Activated T-cell treated with anti-CD3 and anti-CD28 coated beads, Interleukin-2, amount 50 U/mL, for 72 hours (primary cell): ENCODE results near the gene SP140L. TPM values are rescaled to one million over a fixed set of nuclear protein-coding genes. Genes with fewer than 3 reads are reported as not detected.

Experiments used
- ATAC-seq, 2 donors: fragments of 150-1000 bp; cut with Tn5 transposase; replicated peaks in 1 of 2; 2 replicates each; pipeline ENCODE4 v1.10.0; 2021; ENCODE audit warnings: moderate library complexity in 2 of 2, mild to moderate bottlenecking in 1 of 2
- DNase-seq, 2 donors: peaks; one replicate each; pipeline ENCODE4 v3.0.0; 2021 to 2022; ENCODE audit warnings: mixed read lengths in 1 of 2
- H3K27ac Mint-ChIP-seq: one replicate; pipeline ENCODE4 v1.8.0; 2022; ENCODE audit warnings: mild to moderate bottlenecking, moderate library complexity, mixed read lengths
- H3K27me3 Mint-ChIP-seq: one replicate; pipeline ENCODE4 v1.8.0; 2022; ENCODE audit warnings: low read depth, mixed read lengths
- H3K36me3 Mint-ChIP-seq, 2 donors: one replicate each; pipeline ENCODE4 v1.8.0; 2022; ENCODE audit warnings: mixed read lengths in 2 of 2, mild to moderate bottlenecking in 1 of 2; ENCODE audit not compliant: insufficient read depth in 2 of 2
- H3K4me1 Mint-ChIP-seq: one replicate; pipeline ENCODE4 v1.8.0; 2022; ENCODE audit warnings: low read depth, mixed read lengths
- H3K4me3 Mint-ChIP-seq, 2 donors: one replicate each; pipeline ENCODE4 v1.8.0; 2022; ENCODE audit warnings: mild to moderate bottlenecking in 2 of 2, mixed read lengths in 2 of 2, moderate library complexity in 2 of 2
- H3K9me3 Mint-ChIP-seq, 2 donors: one replicate each; pipeline ENCODE4 v1.8.0; 2022; ENCODE audit warnings: mixed read lengths in 2 of 2
- total RNA-seq, 2 donors: library from RNA; stranded (reverse); gene quantifications; one replicate each; pipeline ENCODE4 v1.2.3, GENCODE V29; 2022

Gene SP140L
- total RNA-seq, 2 donors from 2014 or later, result 59.9 to 63.0 TPM

- peaks cover 69% of the 10 kb centered on the region for H3K4me1 Mint-ChIP-seq
- no peak overlapping the region for H3K4me3 Mint-ChIP-seq
- no peaks in the 10 kb centered on the region for H3K27me3 Mint-ChIP-seq
- H3K27ac Mint-ChIP-seq, result no peak overlapping the region
- H3K9me3 Mint-ChIP-seq, result no peaks in the 10 kb centered on the region
- no peak for ATAC-seq
- no peak for DNase-seq
- peaks cover 33 to 36% of the 10 kb centered on the region in 2 donors for H3K36me3 Mint-ChIP-seq
Measured at GRCh38 chr2:230444832-230445231, 117.8 kb downstream of the SP140L start.

DNA sequence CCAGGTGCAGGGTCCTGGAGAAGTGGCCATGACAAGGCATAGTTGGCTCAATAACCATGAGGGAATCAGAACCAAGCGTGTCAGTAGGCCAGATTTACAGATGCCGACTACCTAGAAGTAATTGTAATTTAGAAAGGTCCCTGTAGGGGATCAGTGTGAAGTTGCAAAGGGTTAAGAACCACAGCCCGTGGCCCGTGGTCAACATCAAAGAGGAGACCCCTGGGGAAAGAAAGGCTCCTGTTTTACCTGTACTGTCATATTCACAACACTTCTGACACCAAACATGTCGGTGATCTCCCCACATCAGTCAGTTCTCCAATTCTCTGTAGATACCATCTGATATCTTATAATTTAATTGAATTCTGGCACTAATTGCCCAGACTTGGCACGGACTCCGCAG lies 120.0 kb downstream of the SP140L start:
- DNase-seq (peak; percentile 19 to 54), ATAC-seq (peak; percentile 26 to 42)
- peaks cover 49% of the 10 kb centered on the region for H3K4me1 Mint-ChIP-seq
- H3K9me3 Mint-ChIP-seq, result no peaks in the 10 kb centered on the region
- H3K27me3 Mint-ChIP-seq, result no peaks in the 10 kb centered on the region
- peaks cover 33 to 46% of the 10 kb centered on the region in 2 donors for H3K36me3 Mint-ChIP-seq
- peak overlapping the region; percentile 92 for H3K27ac Mint-ChIP-seq
- H3K4me3 Mint-ChIP-seq, result peak overlapping the region in 1 of 2 donors; percentile 8

DNA sequence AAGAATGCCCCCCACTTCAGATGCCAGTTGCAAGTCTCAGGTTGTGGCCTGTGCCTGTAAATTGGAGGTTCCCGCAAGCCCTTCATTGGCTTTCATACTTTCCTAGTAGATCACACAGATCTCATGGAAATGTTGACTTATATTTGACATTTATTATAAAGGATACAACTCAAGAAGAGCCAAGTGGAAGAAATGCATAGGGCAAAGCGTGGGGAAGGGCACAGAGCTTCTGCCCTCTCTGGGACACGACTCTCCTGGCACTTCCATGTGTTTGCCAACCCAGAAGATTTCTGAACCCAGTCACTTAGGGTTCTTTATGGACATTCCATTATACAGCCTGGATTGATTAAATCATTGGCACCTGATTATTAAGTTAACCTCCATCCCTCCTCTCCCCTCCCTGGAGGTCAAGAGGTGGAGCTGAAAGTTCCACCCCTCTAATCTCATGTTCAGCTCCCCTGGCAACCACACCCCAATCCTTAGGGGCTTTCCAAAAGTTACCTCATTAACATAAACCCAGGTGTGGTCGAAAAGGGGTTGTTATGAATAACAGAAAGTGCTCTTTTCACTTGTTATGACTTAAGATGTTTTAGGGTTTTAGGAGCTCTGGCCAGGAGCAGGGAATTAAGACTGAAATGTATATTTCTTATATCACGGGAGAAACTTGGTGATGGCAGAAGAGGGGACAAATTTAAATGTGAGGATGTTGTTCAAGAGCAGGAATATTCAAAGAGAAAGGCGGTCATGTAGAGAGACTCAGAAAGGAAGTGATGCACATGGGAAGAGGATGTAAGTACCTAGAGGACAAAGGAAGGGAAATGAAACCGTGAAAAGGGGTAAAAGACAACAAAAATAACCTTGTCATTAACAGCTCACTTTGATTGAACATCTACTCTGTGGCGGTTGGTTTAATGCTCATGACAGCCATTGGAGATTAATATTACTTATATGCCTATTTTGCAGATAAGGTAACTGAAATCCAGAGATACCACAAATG lies 120.8 kb downstream of the SP140L start:
- Mint-ChIP-seq H3K9me3 (peaks cover 0 to under 1% of the 10 kb centered on the region in 2 donors), H3K27me3 (no peaks in the 10 kb centered on the region), H3K4me1 (peaks cover 47% of the 10 kb centered on the region), H3K27ac (peak overlapping the region; percentile 92), H3K4me3 (peak overlapping the region; percentile 68 to 86), H3K36me3 (peaks cover 33 to 51% of the 10 kb centered on the region in 2 donors)
- DNase-seq (peak; percentile 63 to 65), ATAC-seq (peak; percentile 90 to 91)

DNA sequence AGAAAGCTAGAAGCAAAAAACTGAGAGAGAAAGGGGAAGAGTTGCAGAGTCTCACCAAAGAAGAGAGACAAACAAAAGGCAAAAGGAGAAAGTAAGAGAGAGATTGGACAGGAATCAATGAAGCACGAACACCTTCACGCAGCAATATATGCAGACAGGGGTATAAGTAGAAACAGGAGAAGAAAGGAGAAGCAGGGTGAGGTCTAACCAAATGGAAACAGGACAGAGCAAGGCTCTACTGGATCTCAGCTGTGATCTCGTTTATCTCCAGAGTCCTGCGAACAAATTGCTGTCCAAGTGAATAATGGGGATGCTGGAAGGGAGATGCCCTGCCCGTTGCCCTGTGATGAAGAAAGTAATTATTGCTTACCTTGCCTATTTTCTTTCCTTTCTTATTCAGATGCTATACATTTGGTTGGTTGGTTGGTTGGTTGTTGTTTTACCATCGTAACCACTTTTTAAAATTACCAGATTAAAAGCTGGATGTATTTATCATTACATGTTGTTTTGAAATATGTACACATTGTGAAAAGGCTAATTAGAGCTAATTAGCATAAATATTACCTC lies 123.0 kb downstream of the SP140L start:
- Mint-ChIP-seq H3K4me3 (no peak overlapping the region), H3K36me3 (peaks cover 37 to 68% of the 10 kb centered on the region in 2 donors), H3K27me3 (no peaks in the 10 kb centered on the region), H3K4me1 (peaks cover 49% of the 10 kb centered on the region), H3K9me3 (peaks cover 0 to 4% of the 10 kb centered on the region in 2 donors), H3K27ac (no peak overlapping the region)
- no peak for DNase-seq
- ATAC-seq, result no peak

- Mint-ChIP-seq H3K4me1 (peaks cover 56% of the 10 kb centered on the region), H3K4me3 (no peak overlapping the region), H3K27me3 (no peaks in the 10 kb centered on the region), H3K27ac (peak overlapping the region; percentile 25), H3K36me3 (peaks cover 38 to 76% of the 10 kb centered on the region in 2 donors), H3K9me3 (peaks cover 9 to 11% of the 10 kb centered on the region in 2 donors)
- DNase-seq (no peak), ATAC-seq (no peak)
Measured at GRCh38 chr2:230453006-230453405, 126.0 kb downstream of the SP140L start.

Other genes with a start within 250 kb of the SP140L start
- 100 to 1,000 TPM; 118 to 128 TPM for gene SP110, start 107.2 kb upstream of the SP140L start, total RNA-seq
- gene SP140, start 101.5 kb upstream of the SP140L start, total RNA-seq, result 100 to 1,000 TPM; 102 to 109 TPM
- 100 to 1,000 TPM; 156 to 217 TPM for gene SP100, start 89.0 kb downstream of the SP140L start, total RNA-seq